Astrocyte (in vitro differentiated cells and primary cell): ENCODE measurements around the gene EPS8L1. TPM values are rescaled to one million over a fixed set of nuclear protein-coding genes. Genes with fewer than 3 reads are reported as not detected.

ENCODE experiments used
- DNase-seq: peaks from one replicate; pipeline ENCODE4 v3.0.0-alpha.2; 2010; ENCODE audit warnings: low read depth
- FAIRE-seq: peaks from 2 replicates; lab custom pipeline; 2011; peaks lifted over from hg19 to GRCh38; lab: Jason Lieb, UNC
- H2AFZ ChIP-seq: 2 replicates; pipeline ENCODE4 v1.6.0; 2012; ENCODE audit warnings: low read depth, low read length, inconsistent platforms
- H3K27ac ChIP-seq: 2 replicates; pipeline ENCODE4 v1.5.1; 2011; ENCODE audit warnings: low read depth, low read length, inconsistent platforms
- H3K27me3 ChIP-seq: 2 replicates; pipeline ENCODE4 v1.6.0; 2011; ENCODE audit warnings: low read length, inconsistent platforms; ENCODE audit not compliant: insufficient read depth
- H3K36me3 ChIP-seq: 2 replicates; pipeline ENCODE4 v1.5.1; 2011; ENCODE audit warnings: low read length, inconsistent platforms; ENCODE audit not compliant: insufficient read depth
- H3K4me1 ChIP-seq: 2 replicates; pipeline ENCODE4 v1.5.1; 2011; ENCODE audit warnings: low read length, inconsistent platforms; ENCODE audit not compliant: insufficient read depth
- H3K4me2 ChIP-seq: 2 replicates; pipeline ENCODE4 v1.6.0; 2012; ENCODE audit warnings: low read length, inconsistent platforms
- H3K4me3 ChIP-seq: 2 replicates; pipeline ENCODE4 v1.5.1; 2011; ENCODE audit warnings: low read depth, mild to moderate bottlenecking, low read length, inconsistent platforms; ENCODE audit not compliant: insufficient read depth
- H3K79me2 ChIP-seq: 2 replicates; pipeline ENCODE4 v1.6.0; 2012; ENCODE audit warnings: mild to moderate bottlenecking, low read length, inconsistent platforms; ENCODE audit not compliant: insufficient read depth
- H3K9ac ChIP-seq: 2 replicates; pipeline ENCODE4 v1.6.0; 2012; ENCODE audit warnings: mild to moderate bottlenecking, low read length, inconsistent platforms
- H3K9me3 ChIP-seq: 2 replicates; pipeline ENCODE4 v1.5.1; 2012; ENCODE audit warnings: low read depth, mild to moderate bottlenecking, low read length, inconsistent platforms; ENCODE audit not compliant: insufficient read depth
- H4K20me1 ChIP-seq: 2 replicates; pipeline ENCODE4 v1.6.0; 2012; ENCODE audit warnings: low read length, inconsistent platforms; ENCODE audit not compliant: insufficient read depth
- H3K27ac Mint-ChIP-seq: one replicate; pipeline ENCODE4 v1.8.0; 2021; ENCODE audit warnings: mild to moderate bottlenecking, mixed read lengths; ENCODE audit not compliant: unreplicated experiment
- H3K27me3 Mint-ChIP-seq: one replicate; pipeline ENCODE4 v1.8.0; 2021; ENCODE audit warnings: low read depth, mixed read lengths; ENCODE audit not compliant: unreplicated experiment
- H3K36me3 Mint-ChIP-seq: one replicate; pipeline ENCODE4 v1.8.0; 2021; ENCODE audit warnings: low read depth, mixed read lengths; ENCODE audit not compliant: unreplicated experiment
- H3K4me1 Mint-ChIP-seq: one replicate; pipeline ENCODE4 v1.8.0; 2021; ENCODE audit warnings: low read depth, mixed read lengths; ENCODE audit not compliant: unreplicated experiment
- H3K4me3 Mint-ChIP-seq: one replicate; pipeline ENCODE4 v1.8.0; 2021; ENCODE audit warnings: mild to moderate bottlenecking, moderate library complexity, mixed read lengths; ENCODE audit not compliant: unreplicated experiment
- H3K9me3 Mint-ChIP-seq: one replicate; pipeline ENCODE4 v1.8.0; 2021; ENCODE audit warnings: mild to moderate bottlenecking, mixed read lengths; ENCODE audit not compliant: unreplicated experiment
- CTCF ChIP-seq: IDR thresholded peaks from 2 replicates; pipeline ENCODE4 v1.5.1; 2011; ENCODE audit warnings: low read depth, mild to moderate bottlenecking, inconsistent platforms, low read length, moderate library complexity; ENCODE audit not compliant: insufficient read depth
- EZH2 ChIP-seq: IDR thresholded peaks from 2 replicates; pipeline ENCODE4 v1.6.1; 2012; ENCODE audit warnings: mild to moderate bottlenecking, low read length, inconsistent platforms; ENCODE audit not compliant: insufficient read depth
- total RNA-seq: library from RNA; stranded (reverse); gene quantifications from 2 replicates; pipeline ENCODE4 v1.2.1, GENCODE V29; 2021

Gene EPS8L1
- total RNA-seq, 1 donor from 2014 or later, result 9.2 TPM

GRCh38 chr19:55133639-55134444 is 58.2 kb downstream of the EPS8L1 start:
- no peak overlapping the region for H2AFZ ChIP-seq
- no peak overlapping the region for H3K27ac Mint-ChIP-seq
- peaks cover 16% of the 10 kb centered on the region for H3K27me3 Mint-ChIP-seq
- TF ChIP-seq CTCF, result no peak
- TF ChIP-seq EZH2, result no peak
- no peak overlapping the region for H3K9ac ChIP-seq
- H3K36me3 Mint-ChIP-seq, result no peaks in the 10 kb centered on the region
- peaks cover 3% of the 10 kb centered on the region for H3K27me3 ChIP-seq
- no peaks in the 10 kb centered on the region for H3K79me2 ChIP-seq
- DNase-seq, result no peak
- no peaks in the 10 kb centered on the region for H3K9me3 Mint-ChIP-seq
- no peak for FAIRE-seq
- H3K4me1 ChIP-seq, result no peaks in the 10 kb centered on the region
- no peak overlapping the region for H3K4me3 Mint-ChIP-seq
- no peaks in the 10 kb centered on the region for H4K20me1 ChIP-seq
- no peaks in the 10 kb centered on the region for H3K9me3 ChIP-seq
- H3K36me3 ChIP-seq, result no peaks in the 10 kb centered on the region
- no peaks in the 10 kb centered on the region for H3K4me1 Mint-ChIP-seq
- no peak overlapping the region for H3K27ac ChIP-seq
- H3K4me3 ChIP-seq, result no peak overlapping the region
- no peak overlapping the region for H3K4me2 ChIP-seq

GRCh38 chr19:55134736-55135135 is 59.1 kb downstream of the EPS8L1 start:
- H3K27ac Mint-ChIP-seq, result no peak overlapping the region
- H3K36me3 Mint-ChIP-seq, result no peaks in the 10 kb centered on the region
- no peak overlapping the region for H3K4me3 Mint-ChIP-seq

More at GRCh38 chr19:55134736-55135135, 59.1 kb downstream of the EPS8L1 start:
- H3K4me2 ChIP-seq, result no peak overlapping the region
- peaks cover 7% of the 10 kb centered on the region for H3K27me3 ChIP-seq
- no peaks in the 10 kb centered on the region for H4K20me1 ChIP-seq
- no peak overlapping the region for H3K4me3 ChIP-seq
- no peaks in the 10 kb centered on the region for H3K36me3 ChIP-seq
- no peaks in the 10 kb centered on the region for H3K9me3 Mint-ChIP-seq
- H3K9ac ChIP-seq, result no peak overlapping the region
- H3K27me3 Mint-ChIP-seq, result peaks cover 20% of the 10 kb centered on the region
- no peaks in the 10 kb centered on the region for H3K4me1 Mint-ChIP-seq
- no peak for TF ChIP-seq CTCF
- no peak for TF ChIP-seq EZH2
- H3K27ac ChIP-seq, result no peak overlapping the region
- FAIRE-seq (no peak), DNase-seq (no peak)
- H3K4me1 ChIP-seq, result no peaks in the 10 kb centered on the region
- H3K9me3 ChIP-seq, result no peaks in the 10 kb centered on the region
- no peak overlapping the region for H2AFZ ChIP-seq
- no peaks in the 10 kb centered on the region for H3K79me2 ChIP-seq
